Osteocyte (in vitro differentiated cells): ENCODE measurements around the gene UBD. TPM values are rescaled to one million over a fixed set of nuclear protein-coding genes. Genes with fewer than 3 reads are reported as not detected.

Experiments used
- DNase-seq: peaks from one replicate; pipeline ENCODE4 v3.0.0; 2021; ENCODE audit warnings: mixed read lengths; ENCODE audit not compliant: unreplicated experiment; ENCODE audit errors: extremely low spot score
- H3K27ac Mint-ChIP-seq: one replicate; pipeline ENCODE4 v1.8.0; 2021; ENCODE audit warnings: mild to moderate bottlenecking, mixed read lengths; ENCODE audit not compliant: unreplicated experiment
- H3K27me3 Mint-ChIP-seq: one replicate; pipeline ENCODE4 v1.8.0; 2021; ENCODE audit warnings: mixed read lengths; ENCODE audit not compliant: unreplicated experiment
- H3K36me3 Mint-ChIP-seq: one replicate; pipeline ENCODE4 v1.8.0; 2021; ENCODE audit warnings: mixed read lengths; ENCODE audit not compliant: unreplicated experiment
- H3K4me1 Mint-ChIP-seq: one replicate; pipeline ENCODE4 v1.8.0; 2021; ENCODE audit warnings: mixed read lengths; ENCODE audit not compliant: unreplicated experiment
- H3K4me3 Mint-ChIP-seq: one replicate; pipeline ENCODE4 v1.8.0; 2021; ENCODE audit warnings: mild to moderate bottlenecking, moderate library complexity, mixed read lengths; ENCODE audit not compliant: unreplicated experiment
- H3K9me3 Mint-ChIP-seq: one replicate; pipeline ENCODE4 v1.8.0; 2021; ENCODE audit warnings: mixed read lengths; ENCODE audit not compliant: unreplicated experiment
- CTCF ChIP-seq: fragments of 200-600 bp; sonication (generic); IDR thresholded peaks from 2 replicates; pipeline ENCODE4 v1.5.0; 2021; ENCODE audit warnings: antibody characterized with exemption, mild to moderate bottlenecking, moderate library complexity
- total RNA-seq: library from RNA; stranded (reverse); gene quantifications from 2 replicates; pipeline ENCODE4 v1.2.1, GENCODE V29; 2021

UBD gene
- total RNA-seq, 1 donor from 2014 or later, result not detected

DNA sequence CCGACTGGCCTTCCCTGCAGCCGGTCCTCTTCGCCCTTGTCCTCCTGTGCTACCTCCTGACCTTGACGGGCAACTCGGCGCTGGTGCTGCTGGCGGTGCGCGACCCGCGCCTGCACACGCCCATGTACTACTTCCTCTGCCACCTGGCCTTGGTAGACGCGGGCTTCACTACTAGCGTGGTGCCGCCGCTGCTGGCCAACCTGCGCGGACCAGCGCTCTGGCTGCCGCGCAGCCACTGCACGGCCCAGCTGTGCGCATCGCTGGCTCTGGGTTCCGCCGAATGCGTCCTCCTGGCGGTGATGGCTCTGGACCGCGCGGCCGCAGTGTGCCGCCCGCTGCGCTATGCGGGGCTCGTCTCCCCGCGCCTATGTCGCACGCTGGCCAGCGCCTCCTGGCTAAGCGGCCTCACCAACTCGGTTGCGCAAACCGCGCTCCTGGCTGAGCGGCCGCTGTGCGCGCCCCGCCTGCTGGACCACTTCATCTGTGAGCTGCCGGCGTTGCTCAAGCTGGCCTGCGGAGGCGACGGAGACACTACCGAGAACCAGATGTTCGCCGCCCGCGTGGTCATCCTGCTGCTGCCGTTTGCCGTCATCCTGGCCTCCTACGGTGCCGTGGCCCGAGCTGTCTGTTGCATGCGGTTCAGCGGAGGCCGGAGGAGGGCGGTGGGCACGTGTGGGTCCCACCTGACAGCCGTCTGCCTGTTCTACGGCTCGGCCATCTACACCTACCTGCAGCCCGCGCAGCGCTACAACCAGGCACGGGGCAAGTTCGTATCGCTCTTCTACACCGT, 6.1 kb downstream of the UBD start:
- no peak for TF ChIP-seq CTCF
- H3K27me3 Mint-ChIP-seq, result peaks cover 66% of the 10 kb centered on the region
- H3K27ac Mint-ChIP-seq, result no peak overlapping the region
- DNase-seq, result no peak
- peaks cover 2% of the 10 kb centered on the region for H3K4me1 Mint-ChIP-seq
- H3K36me3 Mint-ChIP-seq, result peaks cover 3% of the 10 kb centered on the region
- no peak overlapping the region for H3K4me3 Mint-ChIP-seq
- no peaks in the 10 kb centered on the region for H3K9me3 Mint-ChIP-seq

DNA sequence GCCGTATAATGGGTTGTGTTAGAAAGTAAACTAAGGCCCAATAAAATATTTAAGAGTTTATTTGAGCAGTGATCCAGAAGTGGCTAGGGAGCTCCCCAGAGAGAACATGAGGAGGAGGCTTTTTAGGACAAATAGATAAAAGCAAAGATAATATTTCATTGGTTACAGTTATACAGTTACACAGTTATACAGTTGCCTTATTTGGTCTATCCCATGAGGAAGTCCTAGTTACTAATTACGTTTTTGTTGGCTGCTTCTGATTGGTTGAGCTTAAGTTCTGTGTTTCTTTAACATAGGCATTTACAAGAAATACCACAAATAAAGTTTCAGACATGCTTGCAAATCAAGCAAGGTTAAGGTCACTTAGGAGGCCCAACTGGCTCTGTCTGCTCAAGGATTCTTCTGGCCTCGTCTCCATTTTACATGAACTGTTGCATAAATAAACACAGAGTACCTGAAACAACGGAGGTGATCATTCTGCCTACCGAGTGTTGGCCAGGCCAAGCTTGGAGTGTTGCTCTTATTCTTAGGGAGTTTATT, 7.0 kb downstream of the UBD start:
- H3K4me3 Mint-ChIP-seq, result no peak overlapping the region
- H3K4me1 Mint-ChIP-seq, result peaks cover 2% of the 10 kb centered on the region
- TF ChIP-seq CTCF, result no peak
- peaks cover 3% of the 10 kb centered on the region for H3K36me3 Mint-ChIP-seq
- no peak overlapping the region for H3K27ac Mint-ChIP-seq
- peaks cover 66% of the 10 kb centered on the region for H3K27me3 Mint-ChIP-seq
- no peak for DNase-seq
- H3K9me3 Mint-ChIP-seq, result no peaks in the 10 kb centered on the region

- DNase-seq, result no peak
- peaks cover 38% of the 10 kb centered on the region for H3K27me3 Mint-ChIP-seq
- H3K36me3 Mint-ChIP-seq, result no peaks in the 10 kb centered on the region
- no peaks in the 10 kb centered on the region for H3K9me3 Mint-ChIP-seq
- H3K4me1 Mint-ChIP-seq, result no peaks in the 10 kb centered on the region
- no peak overlapping the region for H3K27ac Mint-ChIP-seq
- H3K4me3 Mint-ChIP-seq, result no peak overlapping the region
- no peak for TF ChIP-seq CTCF
Observed at GRCh38 chr6:29547573-29547972, 12.0 kb downstream of the UBD start.

DNA sequence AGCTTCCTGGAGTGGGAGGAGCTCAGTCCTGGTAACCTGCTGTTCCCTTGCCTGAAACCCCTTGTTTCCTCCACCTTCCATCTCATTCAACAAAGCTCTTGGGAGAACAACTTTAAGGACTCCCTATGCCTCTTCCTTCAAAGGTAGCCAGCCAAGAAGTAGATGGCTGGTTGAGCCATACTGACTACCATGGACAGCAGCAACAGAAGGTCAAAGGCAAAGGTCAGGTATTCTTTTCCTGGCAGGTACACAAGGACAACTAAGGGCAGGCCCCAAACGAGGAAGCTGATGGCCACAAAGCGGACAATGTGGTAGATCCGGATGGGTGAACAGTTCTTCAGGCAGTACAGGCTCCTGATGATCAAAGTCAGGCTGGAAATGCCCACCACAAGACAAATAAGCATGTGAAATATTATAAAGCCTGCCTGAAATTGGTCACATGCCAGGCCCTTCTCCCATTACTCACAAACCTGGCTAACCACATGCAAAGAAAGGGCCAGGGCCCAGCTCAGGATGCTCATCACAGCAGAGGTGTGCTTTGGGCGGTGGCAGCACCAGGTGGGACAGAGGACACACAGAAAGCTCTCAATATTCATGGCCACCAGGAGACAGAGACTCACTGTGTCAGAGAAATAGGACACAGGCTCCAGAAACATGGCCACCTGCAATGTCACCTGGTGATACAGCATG, 21.7 kb downstream of the UBD start:
- Mint-ChIP-seq H3K36me3 (no peaks in the 10 kb centered on the region), H3K9me3 (no peaks in the 10 kb centered on the region), H3K27ac (no peak overlapping the region), H3K4me1 (no peaks in the 10 kb centered on the region), H3K4me3 (no peak overlapping the region), H3K27me3 (peaks cover 6% of the 10 kb centered on the region)
- DNase-seq, result no peak
- no peak for TF ChIP-seq CTCF

DNA sequence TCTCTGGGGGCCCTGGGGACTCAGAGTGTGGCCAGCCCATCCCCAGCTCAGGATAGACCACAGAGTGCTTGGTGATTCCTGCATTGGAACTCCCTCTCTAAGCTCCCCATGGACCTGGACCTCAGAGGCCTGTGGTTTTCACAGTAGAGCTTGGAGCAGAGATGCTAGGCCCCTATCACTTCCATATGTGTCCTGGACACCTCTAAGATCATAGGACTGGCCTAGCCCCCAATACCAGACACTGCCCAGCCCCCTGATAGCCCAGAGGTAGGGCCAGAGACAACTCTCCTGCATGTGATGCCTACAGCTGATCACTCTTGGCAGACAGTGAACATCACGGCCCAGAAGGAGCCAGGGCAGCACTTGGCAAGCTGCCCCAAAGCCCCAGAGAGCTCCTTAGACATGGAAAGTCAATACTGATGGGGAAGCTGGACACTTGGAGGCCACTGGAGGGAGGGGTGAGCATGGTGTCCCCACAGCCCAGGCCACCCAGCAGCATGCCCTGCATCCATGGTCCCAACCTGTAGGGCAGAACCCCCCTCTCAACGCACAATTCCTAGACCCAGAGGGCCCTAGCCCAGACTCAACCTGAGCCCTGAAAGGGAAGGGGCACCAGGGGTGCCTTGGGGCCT, 27.1 kb downstream of the UBD start:
- Mint-ChIP-seq H3K27me3 (no peaks in the 10 kb centered on the region), H3K9me3 (no peaks in the 10 kb centered on the region), H3K27ac (no peak overlapping the region), H3K4me3 (no peak overlapping the region), H3K36me3 (no peaks in the 10 kb centered on the region), H3K4me1 (no peaks in the 10 kb centered on the region)
- TF ChIP-seq CTCF, result no peak
- DNase-seq, result no peak
